ENCODE data around the gene RAB3C.

DNA sequence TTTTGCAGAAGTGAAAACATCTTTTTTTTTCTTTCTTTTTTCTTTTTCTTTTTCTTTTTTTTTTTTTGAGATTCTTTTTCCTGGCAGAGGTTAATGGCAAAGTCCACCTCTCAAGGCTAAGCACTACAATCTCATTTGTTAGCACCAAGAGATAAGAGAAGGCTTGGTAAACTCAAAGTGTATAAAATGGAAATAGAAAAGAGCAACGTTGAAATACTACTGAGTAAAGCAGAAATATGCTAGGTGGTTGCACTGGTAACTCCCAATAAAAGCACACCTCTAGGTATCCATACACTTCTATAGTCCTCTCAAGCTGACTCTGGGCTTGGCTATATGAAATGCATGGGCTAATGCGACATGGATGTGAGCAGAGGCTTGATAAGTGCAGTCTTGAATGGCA, 188.9 kb downstream of the RAB3C start:
- TF ChIP-seq POLR2AphosphoS5 (IDR thresholded peaks at IDR 0.05; ENCODE audit: borderline replicate concordance, low read depth, low read length), result no peak
- no peak for TF ChIP-seq EZH2 (IDR thresholded peaks at IDR 0.05)
- TF ChIP-seq FOXP2 (optimal IDR thresholded peaks at IDR 0.05; ENCODE audit: control extremely low read depth, extremely low read length, insufficient read depth), result no peak

All from SK-N-MC (cell line).